ENCODE measurements around the gene SLC12A3.
"Not testable (repeated sequence)": the region's sequence is repeated elsewhere in the genome, so short reads cannot be mapped to it uniquely, and the experiment has no call there.

Gene SLC12A3

DNA sequence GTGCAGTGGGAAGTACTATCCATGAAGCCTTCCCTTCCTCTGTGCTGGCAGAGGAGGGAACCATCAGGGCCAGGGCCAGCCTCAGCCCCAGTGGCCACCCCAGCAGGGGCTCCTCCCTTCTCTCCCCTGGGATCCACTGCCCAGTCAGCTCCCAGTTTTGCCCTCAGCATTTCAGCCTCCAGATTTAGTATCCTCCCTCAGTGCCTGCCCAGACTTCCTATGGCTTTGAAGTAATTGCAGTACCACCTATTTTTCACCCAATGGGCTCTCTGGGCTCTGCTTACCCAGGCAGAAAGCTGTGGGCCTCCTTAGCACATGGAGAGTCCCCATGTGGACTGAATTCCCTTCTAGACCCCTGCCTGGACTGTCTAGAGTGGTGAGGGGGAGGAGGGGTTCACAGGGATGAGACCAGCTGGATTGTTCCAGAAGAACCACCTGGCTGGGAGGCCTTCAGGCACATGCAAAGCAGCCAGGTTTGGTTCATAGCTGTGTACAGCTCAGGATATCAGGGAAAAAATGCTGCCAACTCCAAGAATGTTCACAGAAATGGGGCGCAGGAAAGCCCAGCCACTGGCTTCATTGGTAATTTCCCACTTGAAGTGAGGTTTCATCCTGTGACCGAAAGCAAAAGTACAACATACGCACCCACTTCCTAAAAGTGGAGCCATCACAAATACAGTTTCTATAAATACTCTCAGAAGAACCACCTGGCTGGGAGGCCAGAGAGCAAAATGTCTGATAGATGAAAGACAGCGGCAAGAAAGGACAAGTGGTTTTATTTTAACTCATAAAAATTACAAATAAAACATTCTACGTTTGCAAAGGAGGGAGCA, 51.8 kb downstream of the SLC12A3 start:
- in situ Hi-C loops (cut with MboI; ENCODE audit: low sequenced_read_pairs), result no loop called here

DNA sequence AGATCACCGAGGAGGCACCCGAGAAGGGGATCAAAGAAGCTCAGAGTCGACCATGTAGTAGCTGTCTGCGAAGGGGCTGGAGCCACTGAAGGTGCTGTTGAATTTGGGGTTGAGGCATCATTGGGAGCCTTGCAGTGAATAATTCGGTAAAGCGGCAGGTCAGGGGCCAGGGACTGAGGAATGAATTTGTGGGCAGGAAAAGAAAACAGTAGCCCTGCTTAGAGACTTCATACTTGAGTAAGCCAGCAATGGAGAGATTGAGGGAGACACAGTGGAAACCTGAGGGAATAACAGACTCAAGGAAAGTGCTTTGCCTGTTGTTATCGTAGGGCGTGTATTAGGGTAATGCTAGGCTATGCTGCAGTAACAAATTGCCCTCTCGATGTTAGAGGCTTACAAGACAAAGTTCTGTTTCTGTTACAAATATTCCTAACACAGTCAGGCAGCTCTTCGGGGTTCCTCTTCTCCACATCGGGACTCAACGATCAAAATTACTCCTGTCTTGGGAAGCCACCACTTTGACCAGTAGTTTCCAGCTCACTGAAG, 53.5 kb downstream of the SLC12A3 start:
- in situ Hi-C loops (cut with MboI; ENCODE audit: low sequenced_read_pairs), result no loop called here

DNA sequence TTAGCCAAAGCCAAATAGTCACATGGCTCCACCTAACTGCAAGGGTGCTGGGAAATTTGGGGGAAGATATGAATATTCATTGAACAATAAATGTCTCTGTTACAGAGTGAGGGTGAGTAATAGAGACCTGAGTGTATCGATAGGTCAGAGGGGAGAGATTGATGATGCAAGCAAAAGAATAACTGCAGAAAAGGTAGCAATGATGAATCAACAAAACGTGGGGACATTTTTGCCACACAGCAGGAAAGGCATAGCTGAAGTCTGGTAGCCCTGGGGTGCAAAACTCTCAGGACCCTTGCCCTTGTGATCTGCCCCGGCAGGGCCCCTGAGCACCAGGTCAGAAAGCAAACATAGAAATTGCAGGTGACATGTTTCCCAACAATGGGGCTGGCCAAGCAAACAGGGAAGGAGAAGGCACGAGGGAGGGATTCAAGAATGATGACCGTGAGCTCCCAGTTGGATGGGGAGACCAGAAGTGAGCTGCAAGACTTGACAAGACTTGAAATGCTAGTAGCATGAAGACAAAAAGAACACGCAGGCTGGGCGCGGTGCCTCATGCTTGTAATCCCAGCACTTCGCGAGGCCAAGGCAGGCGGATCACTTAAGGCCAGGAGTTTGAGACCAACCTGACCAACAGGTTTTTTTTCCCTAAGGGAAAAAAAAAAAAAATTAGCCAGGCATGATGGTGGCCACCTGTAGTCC, 54.2 kb downstream of the SLC12A3 start:
- in situ Hi-C loops (cut with MboI; ENCODE audit: low sequenced_read_pairs), result no loop called here

DNA sequence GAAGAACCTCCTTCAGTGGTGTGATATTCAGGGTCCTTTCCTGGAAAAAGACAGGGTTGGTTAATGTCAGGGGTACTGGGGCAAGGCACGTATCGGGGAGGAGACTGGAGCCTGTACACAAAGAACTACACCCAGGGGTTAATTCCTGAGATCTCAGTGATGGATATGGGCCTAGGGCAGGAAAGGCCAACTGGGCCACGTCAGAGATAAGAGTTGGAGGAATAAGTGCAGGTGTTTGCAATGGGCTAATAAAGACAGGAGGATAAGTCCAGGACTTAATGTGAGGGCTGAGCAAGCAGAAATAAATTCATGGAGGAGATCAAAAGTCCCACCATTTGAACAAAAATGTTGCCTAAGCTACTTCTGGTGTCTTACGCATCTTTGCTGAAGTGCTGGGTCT, 56.6 kb downstream of the SLC12A3 start:
- in situ Hi-C loops (cut with MboI; ENCODE audit: low sequenced_read_pairs), result no loop called here

DNA sequence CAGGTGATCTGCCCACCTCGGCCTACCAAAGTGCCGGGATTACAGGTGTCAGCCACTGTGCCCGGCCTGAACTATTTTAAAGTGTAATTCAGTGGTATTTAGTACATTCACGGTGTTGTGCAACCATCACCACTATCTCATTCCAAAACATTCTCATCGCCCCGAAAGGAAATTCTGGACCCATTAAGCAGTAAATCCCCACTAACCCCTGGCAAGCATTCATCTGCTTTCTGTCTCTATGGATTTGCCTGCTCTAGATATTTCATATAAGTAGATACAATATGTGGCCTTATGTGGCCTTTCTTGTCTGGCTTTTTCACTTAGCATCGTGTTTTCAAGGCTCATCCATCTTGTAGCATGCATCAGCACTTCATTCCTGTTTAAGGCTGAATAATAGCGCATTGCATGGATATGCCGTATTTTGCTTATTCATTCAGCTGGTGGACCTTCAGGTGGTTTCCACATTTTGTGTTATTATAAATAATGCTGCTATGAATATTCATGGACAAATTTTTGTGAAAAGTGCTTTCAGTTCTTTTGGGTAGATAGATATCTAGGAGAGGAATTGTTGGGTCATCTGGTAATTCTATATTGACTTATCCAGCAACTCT, 58.6 kb downstream of the SLC12A3 start:
- in situ Hi-C loops (cut with MboI; ENCODE audit: low sequenced_read_pairs), result no loop called here

DNA sequence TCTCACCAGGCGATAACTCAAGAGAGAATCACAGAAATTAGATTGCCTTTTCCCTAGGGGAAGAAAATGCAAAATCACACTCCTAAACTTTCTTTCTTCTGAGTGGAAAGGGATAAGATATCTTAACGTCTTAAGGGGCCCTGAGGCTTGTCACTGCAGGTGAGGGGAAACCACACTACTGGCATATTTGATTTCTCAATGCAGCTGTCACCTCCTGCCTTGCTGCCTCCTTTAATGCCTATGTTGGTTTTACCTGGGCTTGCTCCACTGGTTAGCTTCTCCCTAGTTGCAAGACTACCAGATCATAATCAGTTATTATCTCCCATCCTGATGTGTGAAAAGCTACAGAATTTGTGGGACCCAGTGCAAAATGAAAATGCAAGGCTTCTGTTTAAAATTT, 62.5 kb downstream of the SLC12A3 start:
- in situ Hi-C loops (cut with MboI; ENCODE audit: low sequenced_read_pairs), result no loop called here

DNA sequence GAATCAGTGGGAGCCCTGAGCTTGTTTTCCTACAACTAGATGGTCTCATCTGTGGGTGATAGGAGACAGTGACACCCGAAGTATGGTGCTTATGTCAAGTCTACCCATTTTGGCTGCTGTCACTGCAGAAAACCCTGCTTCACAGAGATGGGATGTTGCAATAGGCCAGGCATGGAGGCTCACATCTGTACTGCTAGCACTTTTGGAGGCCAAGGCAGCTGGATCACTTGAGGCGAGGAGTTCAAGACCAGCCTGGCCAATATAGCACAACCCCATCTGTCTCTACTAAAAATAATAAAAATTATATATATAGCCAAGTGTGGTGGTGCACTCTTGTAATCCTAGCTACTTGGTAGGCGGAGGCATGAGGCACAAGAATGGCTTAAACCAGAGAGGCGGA, 64.6 kb downstream of the SLC12A3 start:
- in situ Hi-C loops (cut with MboI; ENCODE audit: low sequenced_read_pairs), result no loop called here

DNA sequence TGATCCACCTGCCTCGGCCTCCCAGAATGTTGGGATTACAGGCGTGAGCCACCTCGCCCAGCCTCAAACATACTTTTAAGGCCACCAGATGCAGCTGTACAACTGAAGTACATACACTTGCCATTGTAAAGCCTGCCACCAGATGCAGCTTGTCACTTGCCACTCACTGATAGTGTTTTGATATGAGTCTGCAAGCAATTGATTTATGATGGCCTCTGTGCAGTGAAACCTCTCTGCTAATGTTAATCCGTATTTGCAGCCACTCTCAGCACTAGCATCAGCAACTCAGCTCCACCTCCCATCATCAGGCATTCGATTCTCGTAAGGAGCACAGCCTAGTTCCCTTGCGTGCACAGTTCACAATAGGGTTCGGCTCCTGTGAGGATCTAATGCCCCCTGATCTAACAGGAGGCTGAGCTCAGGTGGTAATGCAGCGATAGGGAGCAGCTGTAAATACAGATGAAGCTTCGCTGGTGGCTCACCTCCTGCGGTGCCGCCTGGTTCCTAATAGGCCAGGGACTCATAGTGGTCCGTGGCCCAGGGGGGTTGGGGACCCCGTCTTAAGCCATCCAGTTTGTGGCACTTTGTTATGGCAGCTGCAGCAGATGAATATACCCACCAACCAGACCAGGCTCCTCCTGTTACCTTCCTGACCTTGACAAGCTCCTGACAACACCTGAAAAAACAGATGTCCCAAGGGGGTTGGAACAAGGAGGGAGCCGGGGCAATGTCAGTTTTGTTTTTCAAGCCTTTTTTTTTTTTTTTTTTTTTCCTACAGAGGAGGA, 65.7 kb downstream of the SLC12A3 start:
- in situ Hi-C loops (cut with MboI; ENCODE audit: low sequenced_read_pairs), result no loop called here

DNA sequence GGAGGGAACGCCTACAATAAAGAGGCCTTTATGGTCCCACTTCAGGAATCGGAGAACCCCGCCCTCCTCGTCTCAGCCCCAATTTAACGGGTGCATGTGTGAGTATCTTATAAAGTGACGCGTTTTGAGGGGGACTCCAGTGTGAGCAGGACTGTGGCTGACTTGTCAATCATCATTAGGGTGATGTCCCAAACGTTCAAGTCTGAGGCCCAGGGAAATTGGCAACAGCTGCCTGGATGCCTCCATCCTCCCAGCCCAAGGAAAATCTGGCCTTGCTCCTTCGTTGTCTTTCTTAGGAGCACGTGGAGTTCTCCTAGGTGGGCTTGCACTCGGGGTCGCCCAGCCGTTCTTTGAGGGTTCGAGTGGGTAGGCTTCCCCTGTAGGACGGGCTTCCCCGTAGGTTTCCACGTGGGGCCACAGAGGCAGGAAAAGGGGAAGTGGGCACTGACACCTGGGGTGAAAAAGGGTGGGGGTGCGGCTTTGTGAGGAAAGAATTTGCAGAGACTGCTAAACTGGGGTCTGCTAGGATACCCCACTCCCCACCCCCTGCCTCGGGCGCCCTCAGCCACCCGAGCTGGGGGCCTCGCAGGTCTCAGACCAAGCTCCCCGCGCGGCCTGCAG, 66.4 kb downstream of the SLC12A3 start:
- in situ Hi-C loops (cut with MboI; ENCODE audit: low sequenced_read_pairs), result no loop called here

DNA sequence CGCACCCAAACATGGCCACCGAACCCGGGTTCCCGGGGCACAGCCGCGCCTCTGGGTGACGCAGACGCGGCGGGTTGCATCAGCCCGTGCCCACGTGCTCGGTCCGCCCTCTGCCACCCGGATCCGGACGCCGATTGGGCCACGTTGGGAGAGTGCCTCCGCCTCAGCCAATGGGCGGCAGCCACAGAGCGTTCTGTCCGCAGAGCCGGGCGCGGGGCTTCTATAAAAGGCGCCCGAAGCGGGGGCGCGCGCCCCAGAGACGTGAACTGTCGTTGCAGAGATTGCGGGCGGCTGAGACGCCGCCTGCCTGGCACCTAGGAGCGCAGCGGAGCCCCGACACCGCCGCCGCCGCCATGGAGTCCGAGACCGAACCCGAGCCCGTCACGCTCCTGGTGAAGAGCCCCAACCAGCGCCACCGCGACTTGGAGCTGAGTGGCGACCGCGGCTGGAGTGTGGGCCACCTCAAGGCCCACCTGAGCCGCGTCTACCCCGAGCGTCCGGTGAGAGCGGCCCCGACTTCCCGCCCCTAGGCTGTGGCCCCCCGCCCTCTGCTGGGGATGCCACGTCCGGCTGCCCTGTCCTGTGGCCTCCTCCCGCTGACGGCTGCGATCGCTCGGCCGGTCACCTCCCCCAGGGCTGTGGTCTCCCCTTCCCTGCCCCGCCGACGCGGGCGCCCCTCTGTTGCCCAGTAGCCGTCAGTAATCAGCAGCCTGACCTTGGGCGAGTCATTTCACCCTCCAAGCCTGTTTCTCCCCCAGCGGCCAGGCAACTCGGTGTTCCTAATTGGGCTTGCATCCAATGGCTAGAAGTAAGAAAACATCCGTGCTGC, 67.1 kb downstream of the SLC12A3 start, which contains the start of gene HERPUD1:
HERPUD1 (plus strand) TSS at position 251 of the 829 bp plus-strand sequence; CDS start at position 354, 103 bp downstream.
- in situ Hi-C loops (cut with MboI; ENCODE audit: low sequenced_read_pairs), result no loop called here

DNA sequence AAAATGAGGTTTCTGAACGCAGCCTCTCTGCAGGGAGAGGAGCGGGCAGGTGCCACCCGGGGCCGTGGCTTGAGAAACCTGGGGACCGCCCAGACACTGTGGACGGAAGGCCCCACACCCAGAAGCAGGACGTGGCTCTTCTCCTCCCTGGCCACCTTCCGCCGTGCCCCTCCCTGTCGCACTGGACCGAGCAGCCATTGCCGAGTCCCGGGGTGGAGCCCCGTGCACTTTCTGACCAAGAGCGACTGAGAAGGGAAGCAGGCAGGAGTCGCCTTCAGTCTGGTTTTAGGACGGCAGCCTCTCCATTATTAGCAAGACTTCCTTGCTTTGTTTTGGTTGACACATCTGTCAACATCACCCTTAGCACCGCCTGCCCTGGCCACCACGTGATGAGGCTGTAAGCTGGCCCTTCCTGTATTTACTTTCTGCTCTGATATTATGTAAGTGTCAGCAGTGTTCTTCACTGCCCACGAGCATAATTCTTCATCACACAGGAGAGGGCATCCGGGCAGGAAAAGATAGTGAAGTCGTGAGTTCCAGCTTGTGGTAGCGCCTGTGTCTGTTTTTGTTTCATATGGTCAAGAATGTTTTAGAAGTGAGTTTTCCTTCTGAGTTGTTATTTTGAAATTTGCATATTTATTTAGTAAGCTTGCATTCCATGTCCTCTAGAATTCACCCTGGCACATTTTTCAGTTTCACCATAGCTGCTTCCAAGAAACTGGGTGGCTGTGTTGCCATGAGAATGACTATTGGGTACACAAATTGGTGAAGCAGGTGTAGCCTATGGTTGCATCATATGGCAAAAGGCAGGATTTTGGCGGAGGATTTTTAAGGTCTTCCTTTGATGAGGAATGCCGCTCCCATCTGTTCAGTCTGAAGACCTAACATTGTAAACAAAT, 68.0 kb downstream of the SLC12A3 start:
- in situ Hi-C loops (cut with MboI; ENCODE audit: low sequenced_read_pairs), result no loop called here

DNA sequence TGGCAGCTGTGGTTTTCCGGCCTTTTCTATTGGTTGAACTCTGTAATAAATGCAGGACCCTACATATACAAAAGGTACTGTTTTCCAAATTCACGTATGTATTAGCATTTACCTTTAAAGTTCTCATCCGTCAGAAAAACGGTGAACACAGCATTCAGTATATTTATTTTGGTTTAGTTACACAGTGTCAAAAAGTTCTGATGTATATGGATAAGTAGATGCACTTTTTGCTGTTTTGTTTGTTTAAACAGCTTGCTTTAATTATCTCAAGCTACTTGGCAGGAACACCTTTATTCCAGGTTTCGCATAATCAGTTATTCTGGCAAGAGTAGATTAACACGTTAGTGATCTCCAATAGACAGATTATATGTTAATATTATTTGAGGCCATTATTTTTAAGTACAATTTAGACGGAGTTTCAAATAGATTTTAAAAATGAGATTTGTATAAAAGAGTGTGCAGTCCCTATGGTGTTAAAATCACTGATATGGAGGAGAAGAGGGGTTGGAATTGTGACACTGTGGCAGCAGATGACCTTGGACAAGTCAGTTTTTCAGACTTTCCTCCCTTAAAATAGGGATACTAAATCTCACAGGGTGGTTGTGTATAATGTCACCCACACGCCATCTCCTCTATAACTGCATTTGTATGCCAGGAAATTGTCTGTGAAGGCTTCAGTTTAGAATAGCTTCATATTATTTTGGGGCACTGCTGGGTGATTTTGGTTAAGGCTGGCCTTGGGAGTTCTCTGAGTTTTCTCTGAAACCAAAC, 69.0 kb downstream of the SLC12A3 start:
- in situ Hi-C loops (cut with MboI; ENCODE audit: low sequenced_read_pairs), result no loop called here

DNA sequence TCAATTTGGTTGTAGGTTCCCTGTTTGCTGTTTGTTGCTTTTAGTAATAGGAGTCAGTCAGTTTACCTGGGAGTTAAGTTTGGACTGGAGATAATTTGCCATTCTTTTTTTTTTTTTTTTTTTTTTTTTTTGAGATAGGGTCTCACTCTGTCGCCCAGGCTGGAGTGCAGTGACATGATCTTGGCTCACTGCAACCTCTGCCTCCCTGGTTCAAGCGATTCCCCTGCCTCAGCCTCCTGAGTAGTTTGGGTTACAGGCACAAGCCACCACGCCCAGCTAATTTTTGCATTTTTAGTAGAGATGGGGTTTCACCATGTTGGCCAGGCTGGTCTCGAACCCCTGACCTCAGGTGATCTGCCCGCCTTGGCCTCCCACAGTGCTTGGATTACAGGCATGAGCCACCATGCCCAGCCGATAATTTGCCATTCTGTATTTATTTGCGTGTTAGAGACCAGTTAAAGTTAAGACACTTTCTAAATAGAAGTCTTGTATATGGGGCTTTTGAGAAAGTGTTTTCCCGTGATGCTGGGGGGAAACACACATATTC, 69.7 kb downstream of the SLC12A3 start:
- in situ Hi-C loops (cut with MboI; ENCODE audit: low sequenced_read_pairs), result not testable (repeated sequence)

DNA sequence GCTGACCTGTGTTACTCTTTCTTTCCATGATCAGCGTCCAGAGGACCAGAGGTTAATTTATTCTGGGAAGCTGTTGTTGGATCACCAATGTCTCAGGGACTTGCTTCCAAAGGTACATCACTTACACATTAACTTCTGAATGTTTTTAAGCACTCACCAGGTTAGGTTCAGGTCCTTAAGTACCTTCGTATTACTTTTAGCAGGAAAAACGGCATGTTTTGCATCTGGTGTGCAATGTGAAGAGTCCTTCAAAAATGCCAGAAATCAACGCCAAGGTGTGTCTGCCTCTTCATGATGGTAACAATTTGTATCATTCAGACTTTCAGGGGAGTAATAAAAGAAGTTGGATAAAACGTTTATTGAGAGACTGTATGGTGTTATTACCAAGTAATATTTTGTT, 70.2 kb downstream of the SLC12A3 start:
- in situ Hi-C loops (cut with MboI; ENCODE audit: low sequenced_read_pairs), result no loop called here

DNA sequence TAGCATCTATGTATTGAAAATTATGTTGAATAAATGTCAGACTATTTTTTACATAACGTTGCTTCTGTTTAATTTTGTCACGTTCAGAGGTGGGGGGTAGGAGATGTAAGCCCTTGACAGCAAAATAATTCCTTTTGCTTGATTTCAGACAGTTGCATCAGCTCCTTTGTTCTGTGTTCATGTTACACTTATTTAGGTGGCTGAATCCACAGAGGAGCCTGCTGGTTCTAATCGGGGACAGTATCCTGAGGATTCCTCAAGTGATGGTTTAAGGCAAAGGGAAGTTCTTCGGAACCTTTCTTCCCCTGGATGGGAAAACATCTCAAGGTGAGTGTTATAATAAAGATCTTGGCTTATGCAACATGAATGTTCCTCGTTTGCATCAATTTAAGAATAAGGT, 71.5 kb downstream of the SLC12A3 start:
- in situ Hi-C loops (cut with MboI; ENCODE audit: low sequenced_read_pairs), result no loop called here

DNA sequence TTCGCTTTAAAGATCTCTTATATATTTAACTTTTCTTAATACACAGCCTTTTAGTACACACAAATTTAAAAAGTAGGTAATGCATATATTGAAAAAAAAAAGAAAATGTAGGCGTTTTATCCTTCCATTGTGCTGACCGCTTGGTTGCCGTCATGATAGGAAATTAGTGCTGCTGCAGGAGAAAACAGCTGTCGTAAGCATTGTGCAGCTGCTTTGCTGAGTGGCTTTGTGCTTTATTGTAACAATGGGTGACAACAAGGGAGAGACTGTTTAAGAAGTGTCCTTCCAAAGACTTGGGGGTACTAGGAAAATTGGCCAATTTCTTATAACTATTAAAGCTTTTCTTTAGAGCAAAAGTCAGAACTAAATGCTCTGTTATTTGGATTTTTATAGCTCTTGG, 71.9 kb downstream of the SLC12A3 start:
- in situ Hi-C loops (cut with MboI; ENCODE audit: low sequenced_read_pairs), result no loop called here

Data from HL-60/S4 (cell line).